Lower leg skin (tissue), 3 donors: ENCODE results near the gene NOP56.

Experiments used
- CTCF ChIP-seq, 3 donors: fragments of 450-650 bp; IDR thresholded peaks; one replicate each; pipeline ENCODE4 v1.5.1; 2016; ENCODE audit warnings: antibody characterized with exemption in 3 of 3, mild to moderate bottlenecking in 3 of 3, moderate library complexity in 2 of 3
- POLR2A ChIP-seq, 2 donors: fragments of 450-650 bp; IDR thresholded peaks; one replicate each; pipeline ENCODE4 v1.6.1; 2016 to 2017; ENCODE audit warnings: antibody characterized with exemption in 2 of 2, mild to moderate bottlenecking in 1 of 2, moderate library complexity in 1 of 2

- TF ChIP-seq CTCF (IDR thresholded peaks at IDR 0.05) (no peak), POLR2A (IDR thresholded peaks at IDR 0.05) (no peak)
Observed at GRCh38 chr20:2656471-2657117, 4.2 kb downstream of the NOP56 start.
